NB4 (cell line): ENCODE data around the gene ZACN.

Source experiments
- DNase-seq: peaks from one replicate; pipeline ENCODE4 v3.0.0; 2010; ENCODE audit warnings: low read depth
- H3K4me3 ChIP-seq: one replicate; pipeline ENCODE4 v1.5.1; 2011; ENCODE audit warnings: mild to moderate bottlenecking, low read depth, low read length, moderate library complexity
- MYC ChIP-seq: IDR thresholded peaks from 2 replicates; pipeline ENCODE4 v1.6.1; 2011; ENCODE audit warnings: low read depth, low read length
- POLR2A ChIP-seq: IDR thresholded peaks from 2 replicates; pipeline ENCODE4 v1.6.1; 2011; ENCODE audit warnings: mild to moderate bottlenecking; ENCODE audit not compliant: insufficient read length; ENCODE audit errors: extremely low read depth
- TF ChIP-seq, protein P1 (sequence below): IDR thresholded peaks from one replicate; pipeline ENCODE4 v1.5.1; 2012; ENCODE audit warnings: low read depth, low read length
- TF ChIP-seq, protein P2 (sequence below): IDR thresholded peaks from 2 replicates; pipeline ENCODE4 v1.6.1; 2011; ENCODE audit warnings: low read depth, low read length

Gene ZACN

GRCh38 chr17:76125391-76125675 is 46.4 kb downstream of the ZACN start:
- TF ChIP-seq, protein P1, sequence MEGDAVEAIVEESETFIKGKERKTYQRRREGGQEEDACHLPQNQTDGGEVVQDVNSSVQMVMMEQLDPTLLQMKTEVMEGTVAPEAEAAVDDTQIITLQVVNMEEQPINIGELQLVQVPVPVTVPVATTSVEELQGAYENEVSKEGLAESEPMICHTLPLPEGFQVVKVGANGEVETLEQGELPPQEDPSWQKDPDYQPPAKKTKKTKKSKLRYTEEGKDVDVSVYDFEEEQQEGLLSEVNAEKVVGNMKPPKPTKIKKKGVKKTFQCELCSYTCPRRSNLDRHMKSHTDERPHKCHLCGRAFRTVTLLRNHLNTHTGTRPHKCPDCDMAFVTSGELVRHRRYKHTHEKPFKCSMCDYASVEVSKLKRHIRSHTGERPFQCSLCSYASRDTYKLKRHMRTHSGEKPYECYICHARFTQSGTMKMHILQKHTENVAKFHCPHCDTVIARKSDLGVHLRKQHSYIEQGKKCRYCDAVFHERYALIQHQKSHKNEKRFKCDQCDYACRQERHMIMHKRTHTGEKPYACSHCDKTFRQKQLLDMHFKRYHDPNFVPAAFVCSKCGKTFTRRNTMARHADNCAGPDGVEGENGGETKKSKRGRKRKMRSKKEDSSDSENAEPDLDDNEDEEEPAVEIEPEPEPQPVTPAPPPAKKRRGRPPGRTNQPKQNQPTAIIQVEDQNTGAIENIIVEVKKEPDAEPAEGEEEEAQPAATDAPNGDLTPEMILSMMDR = no peak
- TF ChIP-seq, protein P2, sequence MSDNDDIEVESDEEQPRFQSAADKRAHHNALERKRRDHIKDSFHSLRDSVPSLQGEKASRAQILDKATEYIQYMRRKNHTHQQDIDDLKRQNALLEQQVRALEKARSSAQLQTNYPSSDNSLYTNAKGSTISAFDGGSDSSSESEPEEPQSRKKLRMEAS = no peak
- TF ChIP-seq MYC = no peak
- TF ChIP-seq POLR2A = no peak
- no peak overlapping the region for H3K4me3 ChIP-seq
- DNase-seq = no peak

DNA sequence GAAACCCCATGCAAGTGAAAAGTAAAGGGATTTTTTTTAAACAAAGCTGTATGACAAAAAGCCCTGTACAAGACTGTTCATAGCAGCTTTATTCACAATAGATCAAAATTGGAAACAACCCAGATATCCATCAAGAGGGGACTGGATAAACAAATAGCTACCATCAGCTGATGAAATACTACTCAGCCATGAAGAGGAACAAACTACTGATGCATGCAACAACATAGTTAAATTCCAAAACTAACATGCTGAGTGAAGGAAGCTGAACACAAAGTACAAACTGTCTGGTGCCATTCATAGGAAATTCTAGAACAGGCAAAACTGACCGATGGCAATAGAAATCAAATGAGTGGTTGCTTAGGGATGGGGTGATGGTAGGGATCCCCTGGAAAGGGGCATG is 46.9 kb downstream of the ZACN start:
- TF ChIP-seq, protein P1 = no peak
- TF ChIP-seq, protein P2 = no peak
- H3K4me3 ChIP-seq = no peak overlapping the region
- DNase-seq = no peak

DNA sequence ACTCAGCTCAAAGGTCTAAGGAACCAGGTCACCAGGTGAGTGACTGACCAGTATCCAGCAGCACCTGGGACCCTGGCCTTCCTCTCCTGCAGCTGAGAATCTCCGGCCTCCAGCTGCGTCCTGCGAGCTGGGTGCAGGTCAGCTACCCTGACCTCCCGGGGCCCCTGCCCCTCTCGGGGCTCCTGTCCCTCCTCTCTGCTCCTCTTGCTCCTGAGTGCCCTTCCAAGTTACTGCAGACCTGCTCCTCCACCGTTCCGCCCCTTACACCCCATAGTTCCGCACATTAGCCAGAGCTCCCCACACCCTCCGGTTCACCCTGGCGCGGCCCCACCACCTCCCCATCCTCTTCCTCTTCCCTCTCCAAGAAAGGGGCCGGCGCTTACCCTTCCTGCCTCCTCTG is 51.5 kb downstream of the ZACN start:
- DNase-seq = no peak
- TF ChIP-seq, protein P1 = no peak
- TF ChIP-seq MYC (no peak), POLR2A (no peak)
- TF ChIP-seq, protein P2 = no peak

DNA sequence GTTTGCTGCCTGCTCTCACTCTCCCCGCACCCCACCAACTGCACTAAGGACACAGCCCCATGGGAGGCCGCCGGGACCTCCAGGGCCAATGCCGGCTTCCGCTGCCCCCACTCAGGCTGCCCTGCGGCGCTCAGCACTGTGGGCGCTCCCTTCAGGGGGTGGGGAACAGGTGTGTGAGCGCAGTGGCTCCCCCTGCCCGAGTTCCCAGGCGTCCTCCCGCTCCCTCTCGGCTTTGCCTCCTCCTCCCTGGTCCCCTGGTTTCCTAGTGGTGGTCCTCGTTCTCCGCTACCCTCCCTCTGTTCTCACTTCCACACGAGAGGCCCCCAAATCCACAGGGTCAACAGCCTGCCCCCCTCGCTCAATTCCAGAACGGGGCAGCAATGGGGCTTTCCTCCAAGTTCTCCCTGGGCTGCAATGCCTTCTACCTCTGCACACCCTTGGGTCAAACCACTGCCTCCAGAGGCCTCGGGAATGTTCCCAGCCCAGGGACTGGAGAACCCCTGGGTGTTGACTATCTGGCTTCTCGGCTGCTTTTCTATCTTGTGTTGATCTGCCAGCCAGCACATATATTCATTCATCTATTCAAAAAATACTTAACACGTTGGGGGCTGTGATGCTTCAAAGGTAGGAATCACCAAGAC is 52.2 kb downstream of the ZACN start:
- TF ChIP-seq, protein P2 = no peak
- TF ChIP-seq, protein P1 = no peak
- TF ChIP-seq POLR2A = no peak
- no peak for TF ChIP-seq MYC
- no peak overlapping the region for H3K4me3 ChIP-seq
- no peak for DNase-seq

More for the DNA sequence above, 51.5 kb downstream of the ZACN start:
- no peak overlapping the region for H3K4me3 ChIP-seq

GRCh38 chr17:76131692-76132573 is 53.0 kb downstream of the ZACN start:
- H3K4me3 ChIP-seq = no peak overlapping the region
- no peak for DNase-seq
- TF ChIP-seq, protein P1 = no peak
- TF ChIP-seq POLR2A (no peak), MYC (no peak)
- TF ChIP-seq, protein P2 = no peak
